Measurements from ENCODE around the gene VPS26C. TPM values are rescaled to one million over a fixed set of nuclear protein-coding genes. Genes with fewer than 3 reads are reported as not detected.
"Not testable (repeated sequence)": the region's sequence is repeated elsewhere in the genome, so short reads cannot be mapped to it uniquely, and the experiment has no call there.

The VPS26C gene
- total RNA-seq (2014; rRNA removed; shearing (Covaris generic)), result 83.8 and 90.1 TPM in 2 replicates
- polyA plus RNA-seq (2015; cell fraction: cytosol; rRNA removed), result 65.7 and 81.4 TPM in 2 replicates
- polyA plus RNA-seq (2015; cell fraction: nucleus; rRNA removed), result 54.4 and 73.8 TPM in 2 replicates

GRCh38 chr21:37267269-37268185 lies at the start of gene VPS26C:
Gene VPS26C, minus strand, starts transcription at chr21:37267334. Its CDS starts 40 bp downstream, at chr21:37267294.
- DNase-seq (ENCODE audit: low read depth, low spot score), result peak; percentile 98
- in situ Hi-C loops (cut with HindIII; ENCODE audit: low pct_unique_long_range_greater_than_20kb, low sequenced_read_pairs), result no loop called here

- DNase-seq (ENCODE audit: low read depth, low spot score); in situ Hi-C loops (cut with HindIII; ENCODE audit: low pct_unique_long_range_greater_than_20kb, low sequenced_read_pairs): not testable (repeated sequence)
These were observed 48.9 kb upstream of the VPS26C start for GRCh38 chr21:37316072-37316471.

- in situ Hi-C loops (cut with HindIII; ENCODE audit: low pct_unique_long_range_greater_than_20kb, low sequenced_read_pairs), result no loop called here
- no peak for DNase-seq (ENCODE audit: low read depth, low spot score)
These were observed 33.1 kb upstream of the VPS26C start for GRCh38 chr21:37300114-37300751.

DNA sequence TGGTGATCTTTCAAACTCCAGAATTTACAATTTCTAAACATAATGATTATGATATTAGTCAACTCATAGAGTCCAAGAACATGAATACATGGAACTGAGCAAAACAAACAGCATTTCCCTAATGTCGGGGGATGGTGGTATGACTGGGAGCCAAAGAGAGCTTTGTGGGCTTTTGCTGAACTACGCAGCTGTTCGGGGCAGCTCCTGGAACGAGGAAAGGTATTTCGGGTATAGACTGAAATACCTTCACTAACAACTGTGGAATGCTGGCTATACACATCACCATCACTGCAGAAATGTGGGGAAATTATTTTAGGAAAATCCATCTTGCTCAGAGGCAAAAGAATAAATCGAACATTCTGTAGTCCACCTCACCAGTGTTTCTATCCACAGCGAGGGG lies 30.2 kb upstream of the VPS26C start:
- no peak for DNase-seq (ENCODE audit: low read depth, low spot score)
- in situ Hi-C loops (cut with HindIII; ENCODE audit: low pct_unique_long_range_greater_than_20kb, low sequenced_read_pairs), result no loop called here

DNA sequence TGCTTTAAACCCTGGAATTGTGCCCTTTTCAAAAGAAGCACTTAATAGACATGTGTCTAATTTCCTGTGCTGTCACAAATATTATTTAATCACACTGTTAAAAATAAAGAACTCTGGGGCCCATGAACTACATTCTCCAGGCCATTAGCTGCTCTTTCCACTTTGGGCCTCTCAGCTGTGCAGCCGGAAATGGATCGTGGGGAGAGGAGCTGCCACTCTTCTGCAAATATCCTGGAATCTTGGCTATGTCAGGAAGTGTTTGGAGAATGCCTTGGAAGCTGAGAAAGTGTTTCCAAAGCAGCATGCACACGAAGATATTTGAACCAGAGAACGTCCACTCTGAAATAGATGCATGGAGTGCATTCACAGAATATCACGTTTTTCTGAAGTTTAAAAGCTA lies 27.5 kb upstream of the VPS26C start:
- DNase-seq (ENCODE audit: low read depth, low spot score), result no peak
- in situ Hi-C loops (cut with HindIII; ENCODE audit: low pct_unique_long_range_greater_than_20kb, low sequenced_read_pairs), result no loop called here

- no peak for DNase-seq (ENCODE audit: low read depth, low spot score)
These were observed 25.8 kb upstream of the VPS26C start for GRCh38 chr21:37292941-37293340.

GRCh38 chr21:37292041-37292440 lies 24.9 kb upstream of the VPS26C start:
- no peak for DNase-seq (ENCODE audit: low read depth, low spot score)
- in situ Hi-C loops (cut with HindIII; ENCODE audit: low pct_unique_long_range_greater_than_20kb, low sequenced_read_pairs), result no loop called here

More at GRCh38 chr21:37292941-37293340, 25.8 kb upstream of the VPS26C start:
- in situ Hi-C loops (cut with HindIII; ENCODE audit: low pct_unique_long_range_greater_than_20kb, low sequenced_read_pairs), result no loop called here

DNA sequence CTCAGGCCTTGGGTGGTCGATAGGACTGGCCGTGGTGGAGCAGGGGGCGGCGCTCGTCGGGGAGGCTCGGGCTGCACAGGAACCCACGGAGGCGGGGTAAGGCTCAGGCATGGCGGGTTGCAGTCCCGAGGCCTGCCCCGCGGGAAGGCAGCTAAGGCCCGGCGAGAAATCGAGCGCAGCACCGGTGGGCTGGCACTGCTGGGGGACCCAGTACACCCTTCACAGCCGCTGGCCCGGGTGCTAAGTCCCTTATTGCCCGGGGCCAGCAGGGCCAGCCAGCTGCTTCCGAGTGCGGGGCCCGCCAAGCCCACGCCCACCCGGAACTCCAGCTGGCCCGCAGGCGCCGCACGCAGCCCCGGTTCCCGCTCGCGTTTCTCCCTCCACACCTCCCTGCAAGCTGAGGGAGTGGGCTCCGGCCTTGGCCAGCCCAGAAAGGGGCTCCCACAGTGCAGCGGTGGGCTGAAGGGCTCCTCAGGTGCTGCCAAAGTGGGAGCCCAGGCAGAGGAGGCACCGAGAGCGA lies 16.1 kb upstream of the VPS26C start:
- in situ Hi-C loops (cut with HindIII; ENCODE audit: low pct_unique_long_range_greater_than_20kb, low sequenced_read_pairs); DNase-seq (ENCODE audit: low read depth, low spot score): not testable (repeated sequence)

- DNase-seq (ENCODE audit: low read depth, low spot score); in situ Hi-C loops (cut with HindIII; ENCODE audit: low pct_unique_long_range_greater_than_20kb, low sequenced_read_pairs): not testable (repeated sequence)
These were observed 15.5 kb upstream of the VPS26C start for GRCh38 chr21:37282602-37283001.

DNA sequence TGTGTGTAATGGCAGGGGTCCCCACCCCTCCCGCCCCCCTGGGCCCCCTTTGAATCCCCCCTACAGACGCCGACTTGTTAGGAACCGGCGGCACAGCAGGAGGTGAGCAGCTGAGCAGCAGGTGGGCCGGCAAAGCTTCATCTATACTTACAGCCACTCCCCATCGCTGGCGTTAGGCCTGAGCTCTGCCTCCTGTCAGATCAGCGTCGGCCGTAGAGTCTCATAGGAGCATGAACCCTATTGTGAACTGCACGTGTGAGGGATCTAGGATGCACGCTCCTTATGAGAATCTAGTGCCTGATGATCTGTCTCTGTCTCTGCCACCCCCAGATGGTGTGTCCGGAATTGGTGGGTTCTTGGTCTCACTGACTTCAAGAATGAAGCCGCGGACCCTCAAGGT lies 14.9 kb upstream of the VPS26C start:
- in situ Hi-C loops (cut with HindIII; ENCODE audit: low pct_unique_long_range_greater_than_20kb, low sequenced_read_pairs), result no loop called here
- no peak for DNase-seq (ENCODE audit: low read depth, low spot score)

GRCh38 chr21:37281579-37281978 lies 14.4 kb upstream of the VPS26C start:
- no peak for DNase-seq (ENCODE audit: low read depth, low spot score)
- in situ Hi-C loops (cut with HindIII; ENCODE audit: low pct_unique_long_range_greater_than_20kb, low sequenced_read_pairs), result no loop called here

GRCh38 chr21:37279271-37279670 lies 12.1 kb upstream of the VPS26C start:
- in situ Hi-C loops (cut with HindIII; ENCODE audit: low pct_unique_long_range_greater_than_20kb, low sequenced_read_pairs); DNase-seq (ENCODE audit: low read depth, low spot score): not testable (repeated sequence)

DNA sequence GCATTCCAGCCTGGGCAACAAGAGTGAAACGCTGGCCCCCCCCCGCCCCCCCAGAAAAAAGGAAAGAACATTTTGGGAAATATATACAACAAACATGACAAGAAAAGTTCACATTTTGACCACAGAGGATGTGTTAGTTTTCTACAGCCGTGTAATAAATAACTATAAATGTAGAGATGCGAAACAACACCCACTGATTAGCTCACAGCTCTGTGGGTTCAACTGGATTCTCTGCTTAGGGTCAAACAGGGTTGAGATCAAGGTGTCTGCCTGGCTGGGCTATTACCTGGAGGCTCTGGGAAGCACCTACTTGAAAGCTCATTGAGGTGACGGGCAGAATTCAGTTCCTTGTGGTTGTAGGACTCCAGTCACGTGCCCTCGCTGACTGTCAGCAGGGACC lies 11.1 kb upstream of the VPS26C start:
- DNase-seq (ENCODE audit: low read depth, low spot score), result no peak
- in situ Hi-C loops (cut with HindIII; ENCODE audit: low pct_unique_long_range_greater_than_20kb, low sequenced_read_pairs), result no loop called here

GRCh38 chr21:37276377-37276776 lies 9.2 kb upstream of the VPS26C start:
- DNase-seq (ENCODE audit: low read depth, low spot score), result no peak
- in situ Hi-C loops (cut with HindIII; ENCODE audit: low pct_unique_long_range_greater_than_20kb, low sequenced_read_pairs), result no loop called here

GRCh38 chr21:37273911-37274690 lies 7.0 kb upstream of the VPS26C start:
- in situ Hi-C loops (cut with HindIII; ENCODE audit: low pct_unique_long_range_greater_than_20kb, low sequenced_read_pairs), result no loop called here

DNA sequence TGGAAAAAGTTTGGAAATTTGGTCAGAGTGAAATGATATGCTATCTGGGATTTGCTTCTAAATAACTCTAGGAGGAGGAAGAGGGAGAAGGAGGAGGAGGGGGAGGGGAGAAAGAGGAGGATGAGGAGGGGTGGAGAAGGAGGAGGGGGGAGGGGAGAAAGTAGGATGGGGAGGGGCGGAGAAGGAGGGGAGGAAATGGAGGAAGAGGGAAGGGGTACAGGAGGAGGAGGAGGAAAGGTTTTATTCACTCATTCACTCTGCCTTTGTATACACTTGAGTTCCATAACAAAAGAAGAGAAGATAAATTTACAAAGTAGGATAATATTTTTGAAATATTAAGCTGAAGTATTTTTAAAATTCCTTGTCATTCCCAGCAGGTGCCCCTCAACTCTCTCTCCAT lies 6.3 kb upstream of the VPS26C start:
- no peak for DNase-seq (ENCODE audit: low read depth, low spot score)
- in situ Hi-C loops (cut with HindIII; ENCODE audit: low pct_unique_long_range_greater_than_20kb, low sequenced_read_pairs), result no loop called here

More at GRCh38 chr21:37273911-37274690, 7.0 kb upstream of the VPS26C start:
- no peak for DNase-seq (ENCODE audit: low read depth, low spot score)

- DNase-seq (ENCODE audit: low read depth, low spot score), result no peak
- in situ Hi-C loops (cut with HindIII; ENCODE audit: low pct_unique_long_range_greater_than_20kb, low sequenced_read_pairs), result no loop called here
These were observed 5.8 kb upstream of the VPS26C start for GRCh38 chr21:37272897-37273296.
